ENCODE results near the gene TAOK2.

Gene TAOK2

GRCh38 chr16:29961479-29962343 is 12.0 kb upstream of the TAOK2 start, which contains the start of gene TMEM219:
TSS of gene TMEM219 (plus strand) at chr16:29962079. CDS start at chr16:29963144, 1,065 bp downstream.
- H3K9me3 ChIP-seq (ENCODE audit: control insufficient read depth, insufficient read depth, low read depth, low read length), result no peaks in the 10 kb centered on the region
- peaks cover 0 to 3% of the 10 kb centered on the region in 2 experiments; a peak in 1 of 3 replicates for H3K36me3 ChIP-seq (ENCODE audit: control insufficient read depth in 2 of 2, insufficient read depth in 1 of 2, low read length in 2 of 2)
- H3K4me3 ChIP-seq (ENCODE audit: low read depth, low read length), result peak within 1 kb of the TSS; percentile 57
- H3K27ac ChIP-seq (ENCODE audit: extremely low read depth, low read depth, low read length), result peak within 1 kb of the TSS; percentile 44; the same call in 1 of the 2 replicates
- H3K4me1 ChIP-seq (ENCODE audit: control insufficient read depth, insufficient read depth, low read length), result 0 out of 2 replicates have a peak, but pooled peaks cover 3% of the 10 kb centered on the region
- ChIA-PET CTCF (interaction anchor here (0.6 to 3.5 kb wide), 10 partner anchors 10 to 447 kb away, joined by 3 to 16 read pairs (median 4); partner anchors contain the start of genes TAOK2 and TLCD3B), POLR2A (interaction anchor here (0.6 to 2.5 kb wide), 17 partner anchors 10 to 284 kb away, joined by 3 to 55 read pairs (median 6); partner anchors contain the start of genes ALDOA, CDIPT, HIRIP3 and INO80E)
- no peak for TF ChIP-seq ZNF514 (tag by site-specific recombination; IDR thresholded peaks at IDR 0.05)
- peak; percentile 60 for TF ChIP-seq ZNF341 (tag by site-specific recombination; IDR thresholded peaks at IDR 0.05; ENCODE audit: low read depth)
- peak; percentile 75 for TF ChIP-seq SP3 (tag by site-specific recombination; IDR thresholded peaks at IDR 0.05)
- TF ChIP-seq ZNF398 (tag by site-specific recombination; IDR thresholded peaks at IDR 0.05), result peak; percentile 7
- peak; percentile 65 for TF ChIP-seq KLF9 (tag by site-specific recombination; IDR thresholded peaks at IDR 0.05; ENCODE audit: low read depth)
- no peak for TF ChIP-seq ZNF530 (tag by site-specific recombination; IDR thresholded peaks at IDR 0.05; ENCODE audit: low read depth)
- 0 out of 2 replicates have a peak, but pooled peaks have one; percentile 5 for TF ChIP-seq ZNF146 (tag by site-specific recombination; IDR thresholded peaks at IDR 0.05)
- peak; percentile 23; the same call in 1 of the 2 replicates for TF ChIP-seq ZNF610 (tag by site-specific recombination; IDR thresholded peaks at IDR 0.05; ENCODE audit: borderline replicate concordance)
- TF ChIP-seq ZNF639 (tag by site-specific recombination; IDR thresholded peaks at IDR 0.05), result peak; percentile 44; the same call in 1 of the 2 replicates
- peak; percentile 59 for TF ChIP-seq ZBTB11 (tag by site-specific recombination; conservative IDR thresholded peaks at IDR 0.05; ENCODE audit: low read depth)
- TF ChIP-seq ZNF24 (tag by site-specific recombination; IDR thresholded peaks at IDR 0.05), result peak; percentile 67
- TF ChIP-seq ZBTB48 (tag by site-specific recombination; IDR thresholded peaks at IDR 0.05), result peak; percentile 45; the same call in 1 of the 2 replicates
- TF ChIP-seq KLF1 (tag by site-specific recombination; IDR thresholded peaks at IDR 0.05), result peak; percentile 78
- peak; percentile 77; the same call in 1 of the 2 replicates for TF ChIP-seq HOXC10 (CRISPR knock-in tag; IDR thresholded peaks at IDR 0.05)
- TF ChIP-seq ZNF174 (tag by site-specific recombination; IDR thresholded peaks at IDR 0.05), result no peak
- peak; percentile 91 for TF ChIP-seq ZNF600 (tag by site-specific recombination; IDR thresholded peaks at IDR 0.05)
- TF ChIP-seq ZSCAN23 (tag by site-specific recombination; IDR thresholded peaks at IDR 0.05), result 0 out of 2 replicates have a peak, but pooled peaks have one; percentile 41
- TF ChIP-seq, protein P1, sequence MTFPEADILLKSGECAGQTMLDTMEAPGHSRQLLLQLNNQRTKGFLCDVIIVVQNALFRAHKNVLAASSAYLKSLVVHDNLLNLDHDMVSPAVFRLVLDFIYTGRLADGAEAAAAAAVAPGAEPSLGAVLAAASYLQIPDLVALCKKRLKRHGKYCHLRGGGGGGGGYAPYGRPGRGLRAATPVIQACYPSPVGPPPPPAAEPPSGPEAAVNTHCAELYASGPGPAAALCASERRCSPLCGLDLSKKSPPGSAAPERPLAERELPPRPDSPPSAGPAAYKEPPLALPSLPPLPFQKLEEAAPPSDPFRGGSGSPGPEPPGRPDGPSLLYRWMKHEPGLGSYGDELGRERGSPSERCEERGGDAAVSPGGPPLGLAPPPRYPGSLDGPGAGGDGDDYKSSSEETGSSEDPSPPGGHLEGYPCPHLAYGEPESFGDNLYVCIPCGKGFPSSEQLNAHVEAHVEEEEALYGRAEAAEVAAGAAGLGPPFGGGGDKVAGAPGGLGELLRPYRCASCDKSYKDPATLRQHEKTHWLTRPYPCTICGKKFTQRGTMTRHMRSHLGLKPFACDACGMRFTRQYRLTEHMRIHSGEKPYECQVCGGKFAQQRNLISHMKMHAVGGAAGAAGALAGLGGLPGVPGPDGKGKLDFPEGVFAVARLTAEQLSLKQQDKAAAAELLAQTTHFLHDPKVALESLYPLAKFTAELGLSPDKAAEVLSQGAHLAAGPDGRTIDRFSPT (tag by site-specific recombination; IDR thresholded peaks at IDR 0.05), result no peak
- TF ChIP-seq, protein P2, sequence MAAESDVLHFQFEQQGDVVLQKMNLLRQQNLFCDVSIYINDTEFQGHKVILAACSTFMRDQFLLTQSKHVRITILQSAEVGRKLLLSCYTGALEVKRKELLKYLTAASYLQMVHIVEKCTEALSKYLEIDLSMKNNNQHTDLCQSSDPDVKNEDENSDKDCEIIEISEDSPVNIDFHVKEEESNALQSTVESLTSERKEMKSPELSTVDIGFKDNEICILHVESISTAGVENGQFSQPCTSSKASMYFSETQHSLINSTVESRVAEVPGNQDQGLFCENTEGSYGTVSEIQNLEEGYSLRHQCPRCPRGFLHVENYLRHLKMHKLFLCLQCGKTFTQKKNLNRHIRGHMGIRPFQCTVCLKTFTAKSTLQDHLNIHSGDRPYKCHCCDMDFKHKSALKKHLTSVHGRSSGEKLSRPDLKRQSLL (tag by site-specific recombination; IDR thresholded peaks at IDR 0.05), result no peak
- peak; percentile 51 for TF ChIP-seq ZSCAN30 (tag by site-specific recombination; IDR thresholded peaks at IDR 0.05)
- peak; percentile 89 for TF ChIP-seq ZNF561 (tag by site-specific recombination; IDR thresholded peaks at IDR 0.05; ENCODE audit: borderline replicate concordance)
- peak; percentile 32; the same call in 1 of the 2 replicates for TF ChIP-seq REST (tag by site-specific recombination; IDR thresholded peaks at IDR 0.05)

All from HEK293 (cell line).